IPS-NIHi11 (cell line): ENCODE measurements around the gene ACOT7.
"Not testable (repeated sequence)": the region's sequence is repeated elsewhere in the genome, so short reads cannot be mapped to it uniquely, and the experiment has no call there.

Experiments
- DNase-seq: peaks from one replicate; pipeline ENCODE4 v3.0.0; 2012; ENCODE audit warnings: mixed read lengths, low spot score

ACOT7 gene

DNA sequence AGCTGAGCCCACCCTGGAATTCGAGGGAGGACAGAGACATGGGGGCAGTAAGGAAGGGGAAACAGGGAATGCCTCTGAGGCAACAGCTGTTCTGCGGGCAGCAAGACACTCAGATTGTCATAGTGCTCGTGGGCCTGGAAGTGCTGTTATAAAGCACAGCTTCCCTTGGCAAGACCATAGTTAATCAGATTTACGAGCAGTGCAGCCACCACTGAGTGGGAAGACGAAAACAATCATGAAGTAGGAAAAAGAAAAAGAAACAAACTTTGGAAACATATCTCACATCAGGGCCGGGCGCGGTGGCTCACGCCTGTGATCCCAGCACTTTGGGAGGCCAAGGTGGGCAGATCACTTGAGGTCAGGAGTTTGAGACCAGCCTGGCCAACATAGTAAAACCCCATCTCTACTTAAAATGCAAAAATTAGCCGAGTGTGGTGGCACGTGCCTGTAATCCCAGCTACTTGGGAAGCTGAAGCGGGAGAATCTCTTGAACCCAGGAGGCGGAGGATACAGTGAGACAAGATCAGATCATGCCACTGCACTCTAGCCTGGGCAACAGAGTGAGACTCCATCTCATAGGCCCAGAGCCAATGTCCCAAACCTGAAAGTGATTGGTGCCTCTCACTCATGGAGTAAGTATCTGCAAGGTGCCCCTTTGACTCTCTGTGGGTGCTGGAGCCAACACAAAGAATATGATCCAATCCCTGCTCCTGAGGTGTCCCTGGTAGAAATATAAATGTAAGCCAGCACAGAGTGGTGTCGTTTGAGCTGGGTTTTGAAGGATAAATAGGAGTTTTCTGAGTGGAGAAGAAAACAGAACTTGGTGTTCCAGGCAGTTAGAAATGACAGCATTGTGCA is 77.1 kb downstream of the ACOT7 start:
- DNase-seq = no peak

DNA sequence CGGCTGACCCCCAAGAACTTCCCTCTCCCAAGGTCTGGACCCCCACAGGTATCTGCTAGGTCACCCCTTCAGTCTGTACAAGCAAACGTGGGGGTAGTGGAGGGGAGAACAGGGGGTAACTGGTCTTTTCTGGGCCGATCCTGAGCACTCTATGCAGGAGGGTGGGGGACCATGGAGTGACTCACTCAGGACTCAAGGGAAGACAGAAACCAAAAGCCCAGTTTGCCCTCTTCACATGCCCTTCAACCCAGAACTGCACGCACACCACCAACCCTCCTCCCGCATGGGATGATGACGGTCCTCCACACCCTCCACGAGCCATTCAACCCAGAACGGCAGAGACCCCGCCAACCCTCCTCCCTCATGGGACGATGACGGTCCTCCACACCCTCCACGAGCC is 79.1 kb downstream of the ACOT7 start:
- DNase-seq = no peak

GRCh38 chr1:6313393-6314200 is 80.0 kb downstream of the ACOT7 start:
- DNase-seq = no peak

- no peak for DNase-seq
These were observed 83.3 kb downstream of the ACOT7 start for GRCh38 chr1:6310116-6310848.

DNA sequence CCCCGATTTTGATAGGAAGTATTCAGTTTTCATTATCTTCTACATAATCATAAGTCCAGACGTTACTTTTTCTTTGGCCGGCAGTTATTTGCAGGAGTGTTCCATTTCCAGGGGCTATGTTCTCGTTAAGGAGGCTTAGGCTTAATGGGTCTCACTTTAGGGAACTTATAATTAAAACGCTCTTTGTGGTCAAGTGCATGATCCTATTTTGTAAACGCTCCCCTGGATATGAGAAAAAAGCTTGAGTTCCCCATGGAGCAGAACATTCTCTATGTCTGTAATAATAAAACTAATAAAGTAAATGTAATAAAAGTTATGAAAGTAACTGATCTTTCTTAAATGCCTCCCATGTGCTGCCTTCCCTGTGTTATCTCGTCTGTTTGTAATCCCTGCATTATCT is 84.0 kb downstream of the ACOT7 start:
- no peak for DNase-seq

DNA sequence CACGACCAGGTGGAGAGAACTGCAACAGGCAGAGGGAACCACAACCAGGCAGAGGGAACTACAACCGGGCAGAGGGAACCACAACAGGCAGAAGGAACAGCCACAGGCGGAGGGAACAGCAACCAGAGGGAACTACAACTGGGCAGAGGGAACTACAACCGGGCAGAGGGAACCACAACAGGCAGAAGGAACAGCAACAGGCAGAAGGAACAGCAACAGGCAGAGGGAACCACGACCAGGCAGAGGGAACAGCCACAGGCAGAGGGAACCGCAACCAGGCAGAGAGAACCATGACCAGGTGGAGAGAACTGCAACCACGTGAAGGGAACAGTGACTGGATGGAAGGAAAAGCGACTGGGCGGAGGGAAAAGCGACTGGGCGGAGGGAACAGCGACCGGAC is 85.1 kb downstream of the ACOT7 start:
- DNase-seq = no peak

GRCh38 chr1:6307682-6308081 is 85.9 kb downstream of the ACOT7 start:
- not testable (repeated sequence) for DNase-seq

- DNase-seq = no peak
These were observed 86.5 kb downstream of the ACOT7 start for GRCh38 chr1:6307099-6307498.

GRCh38 chr1:6303397-6304012 is 90.1 kb downstream of the ACOT7 start:
- DNase-seq = no peak

DNA sequence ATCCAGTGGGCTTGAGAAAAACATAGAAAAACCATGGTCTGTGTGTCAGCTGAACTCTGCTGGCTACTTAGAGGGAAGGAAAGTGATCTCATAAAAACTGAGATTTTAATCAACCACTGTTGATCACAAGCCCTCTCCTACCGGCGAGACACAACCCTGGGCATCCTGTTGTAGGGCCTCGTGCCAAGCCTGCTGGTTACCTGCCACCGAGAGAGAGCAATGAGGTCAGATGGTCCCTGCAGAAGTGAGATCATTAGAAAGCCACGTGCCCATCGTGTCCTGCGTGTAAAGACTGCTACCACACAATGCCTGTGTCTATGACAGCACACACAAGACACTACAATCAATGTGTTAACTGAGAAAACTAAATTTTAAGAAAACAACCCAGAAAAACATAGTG is 91.0 kb downstream of the ACOT7 start:
- DNase-seq = no peak

DNA sequence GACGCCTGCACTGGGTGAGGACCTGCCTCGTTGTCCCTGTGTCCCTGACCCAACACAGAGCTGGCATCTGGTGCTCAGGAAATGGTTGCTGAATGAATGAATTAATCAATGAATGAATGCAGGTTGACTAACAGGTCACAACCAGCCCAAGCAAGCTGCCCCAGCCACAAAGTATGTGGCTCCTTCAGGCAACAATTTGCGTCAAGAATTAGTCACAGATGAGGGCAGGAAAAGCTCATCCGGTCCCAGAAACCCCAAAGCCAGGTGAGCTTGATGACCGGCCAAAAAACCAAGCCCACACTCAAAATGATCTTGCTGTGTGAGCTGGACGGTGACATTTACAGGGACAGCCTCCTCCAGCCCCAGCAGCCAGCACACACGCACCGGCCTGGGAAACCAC is 92.0 kb downstream of the ACOT7 start:
- DNase-seq = no peak

- DNase-seq = no peak
These were observed 93.1 kb downstream of the ACOT7 start for GRCh38 chr1:6300342-6301048.

DNA sequence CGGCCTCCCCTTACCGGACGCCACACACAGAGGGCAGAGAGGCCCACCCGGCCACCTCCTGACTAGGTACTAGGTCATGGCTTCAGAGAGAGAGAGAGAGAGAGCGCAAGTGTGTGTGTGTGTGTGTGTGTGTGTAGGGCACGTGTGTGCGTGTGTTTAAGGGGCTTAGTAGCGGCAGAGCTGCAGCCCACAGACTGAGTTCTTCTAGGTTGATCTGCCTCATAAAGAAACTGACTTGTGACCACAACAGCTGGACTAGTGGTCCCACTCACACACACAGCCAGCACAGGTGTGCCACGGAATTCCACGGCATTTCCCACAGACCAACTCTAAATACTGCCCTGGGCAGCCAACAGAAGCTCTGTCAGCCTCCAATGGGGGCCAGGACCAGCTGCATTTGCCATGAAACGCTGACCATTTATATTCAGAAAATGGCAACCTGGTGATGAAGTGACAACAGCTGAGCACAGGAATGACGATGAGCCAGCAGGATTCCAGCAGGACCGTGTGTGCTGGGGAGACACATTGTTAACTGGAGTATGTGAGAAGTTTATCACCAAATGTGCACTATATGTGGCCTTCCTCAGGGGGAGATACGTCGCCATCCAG is 93.9 kb downstream of the ACOT7 start:
- no peak for DNase-seq

GRCh38 chr1:6298940-6299465 is 94.6 kb downstream of the ACOT7 start:
- DNase-seq = no peak

- no peak for DNase-seq
These were observed 95.0 kb downstream of the ACOT7 start for GRCh38 chr1:6298530-6298929.

- DNase-seq = no peak
These were observed 97.7 kb downstream of the ACOT7 start for GRCh38 chr1:6295910-6296309.

DNA sequence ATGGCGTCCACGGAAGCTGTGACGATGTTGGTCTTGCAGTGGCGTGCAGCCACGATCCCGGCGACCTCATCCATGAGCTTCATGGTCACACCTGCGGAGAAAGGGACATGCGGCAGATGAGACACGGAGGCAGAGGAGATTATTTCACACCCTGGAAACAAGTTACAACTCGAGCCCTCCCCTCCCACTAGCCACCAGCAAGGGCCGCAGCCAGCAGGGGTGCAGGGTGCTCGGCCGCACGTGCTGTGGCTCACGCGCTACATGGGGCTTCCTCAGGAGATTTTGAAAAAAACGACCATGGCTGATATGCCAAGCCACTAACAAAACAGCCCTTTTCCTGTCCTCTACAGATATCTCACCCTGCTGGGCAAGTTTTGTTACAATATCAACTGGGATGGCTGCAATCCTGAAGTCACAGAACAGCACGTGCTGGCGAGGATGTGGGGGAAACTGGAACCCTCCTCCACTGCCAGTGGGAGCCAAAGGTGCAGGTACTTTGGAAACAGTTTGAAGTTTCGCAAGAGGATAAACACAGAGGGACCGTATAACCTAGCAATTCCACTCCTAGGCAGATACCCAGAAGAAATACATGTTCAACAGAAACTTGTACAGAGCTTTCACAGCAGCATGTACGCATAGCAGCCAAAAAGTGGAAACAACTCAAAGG is 98.5 kb downstream of the ACOT7 start:
- no peak for DNase-seq

GRCh38 chr1:6294080-6294889 is 99.3 kb downstream of the ACOT7 start:
- DNase-seq = no peak

DNA sequence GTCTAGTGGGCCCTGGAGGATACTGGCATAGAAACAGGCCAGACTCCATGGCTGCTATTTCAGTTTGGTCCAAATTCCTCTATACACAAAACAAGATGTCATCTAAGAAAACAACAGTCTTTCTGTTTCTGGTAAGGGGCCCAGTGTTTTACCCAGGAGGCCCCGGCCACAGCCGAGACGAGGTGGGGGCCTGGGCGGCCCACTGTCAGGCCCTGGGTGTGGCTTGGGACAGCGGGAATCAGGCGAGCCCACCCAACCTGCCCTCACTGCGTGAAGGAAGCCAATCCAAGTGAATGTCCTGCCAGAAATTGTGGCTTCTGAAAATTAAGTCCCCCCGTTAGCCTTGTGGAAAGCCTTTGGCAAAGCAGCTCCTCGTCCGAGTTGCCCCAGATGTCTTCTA is 101.5 kb downstream of the ACOT7 start:
- no peak for DNase-seq
